ENCODE data around the gene BARX2.

- TF ChIP-seq POLR2A (IDR thresholded peaks at IDR 0.05; ENCODE audit: low read length) (no peak), GATA1 (IDR thresholded peaks at IDR 0.05; ENCODE audit: low read depth, low read length) (no peak)
Measured at GRCh38 chr11:129425214-129425613, 49.6 kb downstream of the BARX2 start.
